GM12801 (cell line): ENCODE data around the gene TOMM7.

Experiments used
- CTCF ChIP-seq: IDR thresholded peaks from one replicate; pipeline ENCODE4 v1.5.1; 2011; ENCODE audit warnings: control low read depth; ENCODE audit not compliant: insufficient read length; ENCODE audit errors: extremely low read depth

The TOMM7 gene

GRCh38 chr7:22827563-22827962, 4.9 kb upstream of the TOMM7 start:
- no peak for TF ChIP-seq CTCF

GRCh38 chr7:22826593-22826992, 3.9 kb upstream of the TOMM7 start:
- no peak for TF ChIP-seq CTCF

GRCh38 chr7:22824760-22825159, 2.1 kb upstream of the TOMM7 start:
- no peak for TF ChIP-seq CTCF

- no peak for TF ChIP-seq CTCF
Observed at GRCh38 chr7:22823142-22823497, 471 bp upstream of the TOMM7 start.

GRCh38 chr7:22821702-22822485, 755 bp downstream of the TOMM7 start:
- no peak for TF ChIP-seq CTCF

- no peak for TF ChIP-seq CTCF
Observed at GRCh38 chr7:22819476-22819875, 3.2 kb downstream of the TOMM7 start.

GRCh38 chr7:22814261-22815208, 8.1 kb downstream of the TOMM7 start:
- TF ChIP-seq CTCF: no peak
